HUES48 (cell line): ENCODE measurements around the gene CABCOCO1.

ENCODE experiments used
- H3K27ac ChIP-seq: one replicate; pipeline ENCODE4 v1.7.0; 2013; ENCODE audit warnings: low read depth, low read length, inconsistent platforms
- H3K27me3 ChIP-seq: 2 replicates; pipeline ENCODE4 v1.6.1; 2013; ENCODE audit warnings: mild to moderate bottlenecking, low read length; ENCODE audit not compliant: control insufficient read depth, insufficient read depth
- H3K36me3 ChIP-seq: 2 replicates; pipeline ENCODE4 v1.6.1; 2013; ENCODE audit warnings: low read length; ENCODE audit not compliant: control insufficient read depth, insufficient read depth
- H3K4me1 ChIP-seq: 2 replicates; pipeline ENCODE4 v1.6.1; 2013; ENCODE audit warnings: mild to moderate bottlenecking, low read length; ENCODE audit not compliant: control insufficient read depth, insufficient read depth
- H3K4me3 ChIP-seq: 2 replicates; pipeline ENCODE4 v1.5.1; 2013; ENCODE audit warnings: mild to moderate bottlenecking, low read depth, low read length
- H3K9ac ChIP-seq: 2 replicates; pipeline ENCODE4 v1.6.1; 2013; ENCODE audit warnings: mild to moderate bottlenecking, low read depth, low read length, moderate library complexity
- H3K9me3 ChIP-seq: 2 replicates; pipeline ENCODE4 v1.6.1; 2013; ENCODE audit warnings: low read length; ENCODE audit not compliant: control insufficient read depth, insufficient read depth

The CABCOCO1 gene

DNA sequence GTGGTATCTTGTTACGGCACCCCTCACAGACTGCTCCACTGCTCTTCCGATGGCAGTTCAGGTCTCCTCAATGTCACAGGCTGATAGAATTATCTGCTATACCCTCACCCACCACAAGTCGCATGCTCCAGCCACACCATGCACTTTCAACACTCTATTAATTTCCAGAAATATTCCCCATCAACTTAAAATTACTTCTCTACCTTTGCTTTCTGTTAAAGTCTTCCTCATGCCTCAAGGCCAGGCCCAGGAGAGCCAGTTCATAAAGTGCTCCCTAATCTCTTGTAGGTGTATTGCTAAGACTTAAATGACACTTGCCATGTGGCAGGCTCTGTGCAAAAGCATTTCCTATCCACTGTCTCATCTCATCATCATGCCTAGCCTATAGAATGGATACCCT lies 132.8 kb downstream of the CABCOCO1 start:
- H3K9ac ChIP-seq, result no peak overlapping the region

DNA sequence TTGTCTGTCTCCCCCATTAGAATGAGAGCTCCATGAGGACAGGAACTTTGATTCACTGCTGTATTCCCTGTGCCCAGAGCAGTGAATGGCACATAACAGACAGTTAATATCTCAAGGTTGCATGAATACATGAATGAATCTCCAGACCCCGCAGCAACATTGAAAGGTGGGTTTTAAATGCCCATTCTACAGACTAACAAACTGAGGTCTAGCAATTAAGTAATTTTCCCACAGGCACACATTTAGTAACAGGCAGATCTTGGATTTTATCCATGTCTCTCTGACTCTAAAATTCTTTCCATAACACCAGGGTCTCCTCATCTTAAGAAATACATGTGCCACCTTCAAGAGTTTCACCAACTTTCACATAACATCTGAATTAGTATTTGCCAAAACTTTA lies 134.1 kb downstream of the CABCOCO1 start:
- Histone ChIP-seq H3K4me3 (no peak overlapping the region), H3K27ac (no peak overlapping the region), H3K9me3 (no peaks in the 10 kb centered on the region), H3K36me3 (no peaks in the 10 kb centered on the region), H3K4me1 (no peaks in the 10 kb centered on the region), H3K9ac (no peak overlapping the region), H3K27me3 (no peaks in the 10 kb centered on the region)

More for the DNA sequence above, 132.8 kb downstream of the CABCOCO1 start:
- H3K27ac ChIP-seq, result no peak overlapping the region
- no peaks in the 10 kb centered on the region for H3K9me3 ChIP-seq
- H3K27me3 ChIP-seq, result no peaks in the 10 kb centered on the region
- H3K36me3 ChIP-seq, result no peaks in the 10 kb centered on the region
- no peaks in the 10 kb centered on the region for H3K4me1 ChIP-seq
- no peak overlapping the region for H3K4me3 ChIP-seq

DNA sequence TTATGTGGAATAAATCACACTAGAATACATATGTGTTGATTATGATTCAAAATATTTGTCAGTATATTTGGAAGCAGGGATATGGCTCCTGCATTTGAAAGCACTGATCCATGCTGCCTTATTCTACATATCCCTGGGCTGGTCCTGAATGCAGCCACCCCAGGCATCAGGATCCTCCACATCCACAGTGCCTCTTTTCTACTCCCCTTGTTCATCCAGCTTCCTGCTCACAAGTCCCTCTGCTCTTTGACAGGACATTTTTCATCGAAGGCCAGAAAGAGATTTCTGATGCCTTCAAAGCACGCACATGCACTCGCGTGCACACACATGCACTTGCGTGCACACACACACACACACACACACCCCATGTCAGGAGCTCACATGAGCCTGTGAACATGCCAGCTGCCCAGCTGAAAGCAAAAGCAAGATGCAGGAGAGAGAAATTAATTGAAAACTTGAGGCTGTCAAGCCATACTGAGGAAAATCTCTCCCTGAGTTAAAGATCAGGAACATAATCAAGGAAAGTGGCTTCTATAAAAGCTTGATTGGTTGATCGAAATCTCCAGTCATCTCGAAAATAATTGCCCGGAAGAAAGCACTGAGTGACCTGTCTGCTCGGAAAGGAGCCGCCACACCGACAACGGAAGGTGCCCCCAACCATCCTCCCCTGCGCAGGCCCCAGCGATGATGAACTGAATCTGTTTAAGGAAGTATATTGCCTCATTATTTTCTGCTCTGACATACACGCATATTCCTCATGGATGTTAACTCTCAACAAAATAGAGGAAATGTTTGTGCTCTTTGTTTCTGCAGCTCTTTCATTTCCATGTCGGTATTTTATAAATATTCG lies 134.8 kb downstream of the CABCOCO1 start:
- H3K9me3 ChIP-seq, result no peaks in the 10 kb centered on the region
- no peaks in the 10 kb centered on the region for H3K36me3 ChIP-seq
- no peaks in the 10 kb centered on the region for H3K27me3 ChIP-seq
- no peaks in the 10 kb centered on the region for H3K4me1 ChIP-seq
- no peak overlapping the region for H3K4me3 ChIP-seq
- H3K27ac ChIP-seq, result no peak overlapping the region
- no peak overlapping the region for H3K9ac ChIP-seq

DNA sequence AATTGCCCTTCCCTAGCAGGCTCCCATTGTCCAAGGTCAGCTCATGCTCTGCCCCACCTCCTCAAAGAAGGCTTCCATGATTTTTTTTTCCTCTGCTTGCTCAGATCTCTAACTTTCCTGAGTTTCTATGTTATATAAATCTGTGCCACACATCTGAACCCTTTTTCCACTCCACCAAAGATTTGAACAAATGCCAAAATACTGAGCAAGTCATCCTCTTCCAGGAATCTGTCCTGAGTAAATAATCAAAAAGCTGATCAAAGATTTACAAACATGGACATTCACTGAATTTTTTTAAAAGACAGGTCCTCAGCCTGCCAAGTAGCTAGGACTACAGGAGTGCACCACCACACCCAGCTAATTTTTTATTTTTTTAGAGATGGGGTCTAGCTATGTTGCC lies 136.0 kb downstream of the CABCOCO1 start:
- Histone ChIP-seq H3K27ac (no peak overlapping the region), H3K27me3 (no peaks in the 10 kb centered on the region), H3K36me3 (no peaks in the 10 kb centered on the region), H3K9ac (no peak overlapping the region), H3K9me3 (no peaks in the 10 kb centered on the region), H3K4me3 (no peak overlapping the region), H3K4me1 (no peaks in the 10 kb centered on the region)

DNA sequence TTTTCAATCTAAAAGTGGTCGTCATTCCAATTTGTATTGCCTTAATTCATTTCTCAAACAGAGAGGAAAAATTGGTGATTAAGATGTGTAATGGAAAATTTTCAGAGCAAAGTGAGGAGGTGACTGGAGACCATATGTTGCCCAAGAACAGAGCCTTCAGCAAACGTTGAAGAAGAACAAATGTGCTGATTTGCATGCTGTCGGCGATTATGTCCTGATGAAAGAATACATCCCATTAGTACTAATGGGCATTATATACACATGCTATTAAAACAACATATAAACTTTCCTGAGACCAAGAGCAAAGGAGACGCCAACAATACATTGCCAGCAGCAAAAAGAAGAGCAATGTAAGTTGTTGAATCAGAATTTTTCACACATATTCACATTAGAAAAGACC lies 138.8 kb downstream of the CABCOCO1 start:
- H3K27ac ChIP-seq, result no peak overlapping the region
- no peaks in the 10 kb centered on the region for H3K4me1 ChIP-seq
- no peak overlapping the region for H3K4me3 ChIP-seq
- no peak overlapping the region for H3K9ac ChIP-seq
- H3K27me3 ChIP-seq, result no peaks in the 10 kb centered on the region
- no peaks in the 10 kb centered on the region for H3K36me3 ChIP-seq
- no peaks in the 10 kb centered on the region for H3K9me3 ChIP-seq

DNA sequence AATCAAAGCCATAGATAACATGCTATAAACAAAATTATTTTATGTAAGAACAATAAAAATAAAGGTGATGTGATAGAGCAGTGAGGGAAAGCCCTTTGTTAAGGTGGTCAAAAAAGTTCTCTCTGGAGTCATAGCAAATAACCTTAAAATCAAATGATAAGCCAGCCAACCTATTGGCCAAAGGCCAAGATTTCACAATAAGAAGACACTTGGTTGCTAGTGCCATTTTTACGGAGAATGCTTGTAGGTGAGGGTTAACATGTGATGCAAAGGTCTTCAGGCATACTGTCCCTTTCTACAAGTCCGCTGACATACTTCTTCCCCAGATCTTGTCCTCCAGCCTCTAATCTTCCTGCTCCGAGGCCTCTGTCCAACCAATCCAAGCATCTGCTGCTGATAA lies 140.5 kb downstream of the CABCOCO1 start:
- H3K9me3 ChIP-seq, result no peaks in the 10 kb centered on the region
- H3K27me3 ChIP-seq, result no peaks in the 10 kb centered on the region
- no peaks in the 10 kb centered on the region for H3K4me1 ChIP-seq
- no peak overlapping the region for H3K9ac ChIP-seq
- no peaks in the 10 kb centered on the region for H3K36me3 ChIP-seq
- H3K4me3 ChIP-seq, result no peak overlapping the region
- no peak overlapping the region for H3K27ac ChIP-seq

DNA sequence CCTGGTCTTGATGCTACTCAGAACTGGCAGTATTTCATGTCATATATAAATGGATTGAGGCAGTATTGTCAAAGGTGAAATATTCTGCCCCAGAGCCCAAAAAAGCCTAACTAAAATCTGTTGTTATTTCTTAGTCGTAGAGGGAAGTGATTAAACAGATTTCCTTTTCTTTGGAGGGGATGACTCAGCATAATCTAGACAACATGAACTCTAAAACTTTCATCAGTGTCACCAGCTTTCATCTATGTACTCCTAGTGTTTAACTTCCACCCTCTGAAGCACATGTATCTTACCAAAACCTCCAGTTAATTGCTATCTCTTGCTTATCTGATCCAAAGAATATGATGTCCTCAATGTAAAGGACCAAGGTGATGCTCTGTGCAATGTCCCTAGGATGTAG lies 141.7 kb downstream of the CABCOCO1 start:
- Histone ChIP-seq H3K9me3 (no peaks in the 10 kb centered on the region), H3K4me1 (no peaks in the 10 kb centered on the region), H3K36me3 (no peaks in the 10 kb centered on the region), H3K27ac (no peak overlapping the region), H3K9ac (no peak overlapping the region), H3K27me3 (no peaks in the 10 kb centered on the region), H3K4me3 (no peak overlapping the region)

DNA sequence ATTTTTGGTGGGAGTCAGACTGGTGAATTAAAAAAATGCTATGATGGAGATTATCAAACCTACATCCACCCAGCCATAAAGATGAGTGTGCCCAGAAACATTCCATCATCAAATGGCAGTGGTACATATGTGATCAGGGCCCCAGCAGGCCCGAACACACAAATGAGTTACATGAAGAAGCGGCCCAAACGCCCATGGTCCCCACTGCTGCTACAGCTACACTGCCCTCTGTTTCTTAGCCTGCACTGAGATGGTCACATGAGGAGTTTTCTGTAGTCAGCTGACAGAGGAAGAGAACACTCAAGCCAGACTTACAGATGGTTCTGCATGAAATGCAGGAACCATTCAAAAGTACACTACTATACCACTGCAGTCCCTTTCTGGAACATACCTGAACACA lies 142.4 kb downstream of the CABCOCO1 start:
- no peaks in the 10 kb centered on the region for H3K9me3 ChIP-seq
- no peak overlapping the region for H3K9ac ChIP-seq
- no peak overlapping the region for H3K4me3 ChIP-seq
- no peaks in the 10 kb centered on the region for H3K27me3 ChIP-seq
- H3K27ac ChIP-seq, result no peak overlapping the region
- no peaks in the 10 kb centered on the region for H3K4me1 ChIP-seq
- no peaks in the 10 kb centered on the region for H3K36me3 ChIP-seq

DNA sequence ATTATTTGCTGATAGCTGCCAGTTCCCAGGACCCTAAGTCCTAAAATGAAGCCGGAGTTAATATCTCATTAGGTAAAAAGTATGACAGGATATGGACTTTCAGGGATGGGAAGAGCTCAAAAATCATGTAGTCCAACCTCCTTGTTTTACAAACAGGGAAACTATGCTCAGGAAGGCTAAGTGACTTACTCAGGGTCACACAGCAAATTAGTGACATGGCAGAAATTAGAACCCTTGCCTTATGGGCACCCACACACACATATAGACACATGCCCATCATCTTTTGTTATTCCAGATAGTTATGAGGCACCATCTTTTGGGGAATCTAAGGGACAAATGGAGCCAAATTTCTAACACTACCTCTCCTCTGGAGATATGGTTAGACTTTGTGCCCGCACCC lies 147.5 kb downstream of the CABCOCO1 start:
- Histone ChIP-seq H3K9ac (no peak overlapping the region), H3K4me1 (no peaks in the 10 kb centered on the region), H3K9me3 (no peaks in the 10 kb centered on the region), H3K36me3 (no peaks in the 10 kb centered on the region), H3K27me3 (no peaks in the 10 kb centered on the region), H3K4me3 (no peak overlapping the region), H3K27ac (no peak overlapping the region)

DNA sequence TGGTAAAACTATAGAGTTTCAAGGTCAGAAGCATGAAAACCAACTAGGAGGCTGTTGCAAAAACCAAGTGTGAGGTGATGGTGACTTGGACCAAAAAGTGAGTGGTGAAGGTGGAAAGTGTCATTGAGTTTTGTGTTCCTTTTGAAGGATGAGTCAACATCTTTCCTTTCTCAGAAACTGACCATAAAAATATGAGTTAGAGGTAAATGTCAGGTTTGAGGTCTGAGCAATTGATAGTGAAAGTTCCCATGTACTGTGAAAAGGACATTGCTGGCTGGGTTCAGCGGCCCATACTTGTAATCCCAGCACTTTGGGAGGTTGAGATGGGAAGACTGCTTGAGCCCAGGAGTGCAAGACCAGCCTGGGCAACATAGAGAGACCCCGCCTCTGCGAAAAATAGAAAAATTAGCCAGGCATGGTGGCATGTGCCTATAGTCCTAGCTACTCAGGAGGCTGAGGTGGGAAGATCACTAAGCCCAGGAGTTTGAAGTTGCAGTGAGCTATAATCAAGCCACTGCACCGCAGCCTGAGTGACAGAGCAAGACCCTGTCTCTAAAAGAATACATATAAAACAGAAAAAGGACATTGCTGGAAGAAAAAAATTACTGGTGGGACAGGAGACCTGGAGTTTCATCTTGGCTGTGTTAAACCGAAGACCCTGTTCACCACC lies 149.5 kb downstream of the CABCOCO1 start:
- Histone ChIP-seq H3K4me3 (no peak overlapping the region), H3K9me3 (no peaks in the 10 kb centered on the region), H3K27ac (no peak overlapping the region), H3K9ac (no peak overlapping the region), H3K4me1 (no peaks in the 10 kb centered on the region), H3K36me3 (no peaks in the 10 kb centered on the region), H3K27me3 (no peaks in the 10 kb centered on the region)

DNA sequence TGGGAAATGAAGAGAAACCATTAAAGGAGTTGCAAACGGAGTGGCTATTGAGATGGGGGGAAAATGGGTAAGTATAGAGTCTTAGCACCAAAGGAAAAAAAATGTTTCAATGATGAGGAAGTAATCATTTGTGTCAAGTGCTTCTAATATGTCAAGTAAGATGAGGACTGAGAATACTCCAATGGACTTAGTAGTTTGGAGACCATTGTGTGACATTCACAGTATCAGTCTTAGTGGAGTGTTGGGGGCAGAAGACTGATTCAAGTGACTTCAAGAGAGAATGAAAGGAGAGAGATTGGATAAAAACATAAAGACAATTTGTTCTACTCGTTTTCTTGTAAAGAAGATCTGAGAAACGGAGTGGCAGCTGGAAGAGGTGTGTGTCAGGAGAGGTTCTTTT lies 150.2 kb downstream of the CABCOCO1 start:
- no peaks in the 10 kb centered on the region for H3K27me3 ChIP-seq
- H3K4me3 ChIP-seq, result no peak overlapping the region
- H3K9ac ChIP-seq, result no peak overlapping the region
- H3K36me3 ChIP-seq, result no peaks in the 10 kb centered on the region
- H3K27ac ChIP-seq, result no peak overlapping the region
- no peaks in the 10 kb centered on the region for H3K4me1 ChIP-seq
- no peaks in the 10 kb centered on the region for H3K9me3 ChIP-seq
